HCT116 (cell line): ENCODE results near the gene PRICKLE2. TPM values are rescaled to one million over a fixed set of nuclear protein-coding genes. Genes with fewer than 3 reads are reported as not detected.

Experiments used
- ATAC-seq: fragments of 200-7000 bp; cut with Tn5 transposase; 2 replicates; pipeline ENCODE4 v1.9.1; 2020; ENCODE audit warnings: mild to moderate bottlenecking, moderate library complexity
- BruUV-seq: library from RNA; stranded (reverse); fragments of 400-500 nt; replicated peaks from 2 replicates; lab custom pipeline; 2021; lab: Mats Ljungman, UMichigan
- CTCF ChIA-PET: fragments of 300-600 bp; sonication (Branson Sonifier 250); formaldehyde crosslinking; loops from one replicate; lab custom pipeline; 2021; ENCODE audit warnings: antibody characterized with exemption; lab: Charles Lee
- POLR2A ChIA-PET: fragments of 300-600, 350-600 bp; sonication (Branson Sonifier 250); formaldehyde crosslinking; loops from one replicate; lab custom pipeline; 2021; ENCODE audit warnings: antibody characterized with exemption; lab: Charles Lee
- RAD21 ChIA-PET, 2 experiments: fragments of 300-600 bp; sonication (Branson Sonifier 250); formaldehyde crosslinking; loops; one replicate each; lab custom pipeline; 2023; ENCODE audit warnings: low total read pairs in 2 of 2; ENCODE audit not compliant: uncharacterized antibody in 2 of 2, unreplicated experiment in 2 of 2, low non-redundant PET in 1 of 2; lab: Charles Lee
- DNase-seq: peaks from one replicate; pipeline ENCODE4 v3.0.0-alpha.2; 2010; ENCODE audit warnings: low read depth, low spot score
- H2AFZ ChIP-seq: fragments of 200-600 bp; shearing (Covaris generic), sonication (generic); 2 replicates; pipeline ENCODE4 v1.6.1; 2017; ENCODE audit warnings: low read depth, mixed run types, mixed read lengths, antibody characterized with exemption, low read length; ENCODE audit not compliant: poor library complexity, severe bottlenecking
- H3K27ac ChIP-seq: 2 replicates; pipeline ENCODE4 v1.5.1; 2012; ENCODE audit warnings: low read depth, low read length
- H3K27me3 ChIP-seq: fragments of 200-600 bp; sonication (generic); 2 replicates; pipeline ENCODE4 v1.6.1; 2016; ENCODE audit warnings: mixed run types, low read length, mixed read lengths; ENCODE audit not compliant: insufficient read depth
- H3K36me3 ChIP-seq, 2 experiments: fragments of 200-500 bp in 1 of 2; fragments of 200-600 bp in 1 of 2; sonication (Bioruptor generic) in 1 of 2; sonication (generic) in 1 of 2; 2 replicates each; pipeline versions ENCODE4 v1.5.1 to v1.6.1; 2014 to 2016; ENCODE audit warnings: low read length in 2 of 2, inconsistent platforms in 1 of 2, mixed read lengths in 1 of 2, mixed run types in 1 of 2; ENCODE audit not compliant: insufficient read depth in 2 of 2, control insufficient read depth in 1 of 2
- H3K4me1 ChIP-seq, 2 experiments: fragments of 200-600 bp in 1 of 2; sonication (generic) in 1 of 2; 2 replicates each; pipeline versions ENCODE4 v1.5.1 to v1.6.1; 2012 to 2017; ENCODE audit warnings: low read length in 2 of 2, inconsistent platforms in 1 of 2, mild to moderate bottlenecking in 1 of 2, mixed read lengths in 1 of 2, mixed run types in 1 of 2, moderate library complexity in 1 of 2; ENCODE audit not compliant: insufficient read depth in 2 of 2, control insufficient read depth in 1 of 2
- H3K4me2 ChIP-seq: fragments of 200-600 bp; sonication (generic); 2 replicates; pipeline ENCODE4 v1.6.1; 2017; ENCODE audit warnings: mixed run types, low read length, mixed read lengths
- H3K4me3 ChIP-seq, 2 experiments: fragments of 200-600 bp in 1 of 2; sonication (generic) in 1 of 2; replicated peaks in 1 of 2; 2 replicates each; pipeline ENCODE4 v1.5.1; 2011 to 2016; ENCODE audit warnings: low read length in 2 of 2, control low read depth in 1 of 2, low read depth in 1 of 2, mild to moderate bottlenecking in 1 of 2, mixed read lengths in 1 of 2, mixed run types in 1 of 2
- H3K79me2 ChIP-seq: fragments of 200-600 bp; sonication (generic); 2 replicates; pipeline ENCODE4 v1.6.1; 2017; ENCODE audit warnings: mild to moderate bottlenecking, mixed run types, low read length, moderate library complexity, mixed read lengths; ENCODE audit not compliant: insufficient read depth
- H3K9ac ChIP-seq: fragments of 200-600 bp; sonication (generic); 2 replicates; pipeline ENCODE4 v1.6.1; 2016; ENCODE audit warnings: low read length, mixed read lengths
- H3K9me2 ChIP-seq: fragments of 200-600 bp; sonication (generic), shearing (Covaris generic); 2 replicates; pipeline ENCODE4 v1.6.1; 2017; ENCODE audit warnings: mixed run types, mild to moderate bottlenecking, moderate library complexity; ENCODE audit not compliant: insufficient read depth
- H3K9me3 ChIP-seq, 2 experiments: fragments of 200-500 bp in 1 of 2; fragments of 200-600 bp in 1 of 2; sonication (Bioruptor generic) in 1 of 2; sonication (generic) in 1 of 2; 2 replicates each; pipeline ENCODE4 v1.6.1; 2014 to 2017; ENCODE audit warnings: low read length in 2 of 2, mixed read lengths in 2 of 2, inconsistent platforms in 1 of 2, low read depth in 1 of 2, mild to moderate bottlenecking in 1 of 2, mixed run types in 1 of 2, moderate library complexity in 1 of 2; ENCODE audit not compliant: control insufficient read depth in 1 of 2, insufficient read depth in 1 of 2
- H4K20me1 ChIP-seq: fragments of 200-600 bp; sonication (generic), shearing (Covaris generic); 2 replicates; pipeline ENCODE4 v1.6.1; 2017; ENCODE audit warnings: mixed run types, mild to moderate bottlenecking, moderate library complexity; ENCODE audit not compliant: insufficient read depth
- CBX3 ChIP-seq: IDR thresholded peaks from 2 replicates; pipeline ENCODE4 v1.6.1; 2012; ENCODE audit warnings: low read depth
- EZH2phosphoT487 ChIP-seq: fragments of 200-600 bp; IDR thresholded peaks from 2 replicates; pipeline ENCODE4 v1.6.1; 2018; ENCODE audit warnings: antibody characterized with exemption, borderline replicate concordance
- REST ChIP-seq: IDR thresholded peaks from 2 replicates; pipeline ENCODE4 v1.6.1; 2012; ENCODE audit warnings: low read depth
- SRF ChIP-seq: IDR thresholded peaks from 2 replicates; pipeline ENCODE4 v1.6.1; 2012; ENCODE audit warnings: low read depth
- ZBTB33 ChIP-seq: IDR thresholded peaks from 2 replicates; pipeline ENCODE4 v1.6.1; 2011; ENCODE audit warnings: mild to moderate bottlenecking, low read length, moderate library complexity; ENCODE audit not compliant: insufficient replicate concordance; ENCODE audit errors: extremely low read depth
- ZFX ChIP-seq: fragments of 450-650 bp; IDR thresholded peaks from 2 replicates; pipeline ENCODE4 v1.6.1; 2017
- ZNF274 ChIP-seq: fragments of 200-500 bp; sonication (Bioruptor generic); IDR thresholded peaks from 2 replicates; pipeline ENCODE4 v1.6.1; 2014; ENCODE audit warnings: mild to moderate bottlenecking, low read depth, low read length, inconsistent platforms
- intact Hi-C: fragments of 100-400 bp; cut with micrococcal nuclease; formaldehyde crosslinking; loops from 2 replicates; pipeline ENCODE4 v1.10.0; 2022
- total RNA-seq: library from RNA; stranded (reverse); gene quantifications from one replicate; pipeline ENCODE4 v1.2.1, GENCODE V29; 2021; ENCODE audit not compliant: unreplicated experiment

PRICKLE2 gene
- total RNA-seq, 1 experiment from 2014 or later = 0.05 TPM

DNA sequence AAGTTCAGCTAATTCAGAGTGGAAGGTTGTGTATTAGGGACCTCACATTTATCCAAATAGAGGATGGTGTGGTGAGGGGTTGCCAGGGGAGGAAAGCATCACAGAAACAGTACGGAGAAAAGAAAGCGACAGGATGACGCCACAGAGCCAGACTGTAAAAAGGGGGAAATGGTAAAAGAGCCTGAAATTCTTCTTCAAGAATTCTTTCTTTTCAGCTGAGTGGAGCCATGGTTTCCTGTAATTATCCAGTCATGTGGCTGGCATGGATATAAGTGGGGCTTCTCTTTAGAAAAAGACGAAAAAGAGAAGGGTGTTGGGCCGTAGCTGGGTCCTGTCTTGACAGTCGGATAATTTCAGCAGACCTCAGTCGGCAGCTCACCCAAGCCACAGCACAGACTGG is 177.5 kb downstream of the PRICKLE2 start:
- Histone ChIP-seq H3K9me3 (no peaks in the 10 kb centered on the region), H3K79me2 (no peaks in the 10 kb centered on the region), H4K20me1 (no peaks in the 10 kb centered on the region), H3K4me1 (no peaks in the 10 kb centered on the region), H3K4me3 (no peak overlapping the region), H3K27ac (no peak overlapping the region), H3K36me3 (no peaks in the 10 kb centered on the region), H3K27me3 (peaks cover 48% of the 10 kb centered on the region), H3K9me2 (no peaks in the 10 kb centered on the region), H3K4me2 (no peak overlapping the region), H3K9ac (no peak overlapping the region), H2AFZ (no peak overlapping the region)
- no peak for ATAC-seq
- no peak for TF ChIP-seq EZH2phosphoT487
- no peak for TF ChIP-seq REST
- TF ChIP-seq CBX3 = no peak
- TF ChIP-seq SRF = no peak
- no peak for TF ChIP-seq ZFX
- TF ChIP-seq ZBTB33 = no peak
- TF ChIP-seq ZNF274 = no peak
- ChIA-PET RAD21 (no interaction called here), CTCF (no interaction called here), POLR2A (no interaction called here)
- intact Hi-C loops = no loop called here
- no peak for DNase-seq
- no TSS peak for BruUV-seq
